Measurements from ENCODE around the gene ARHGAP25.

ARHGAP25 gene

GRCh38 chr2:68832233-68832869 is 97.7 kb downstream of the ARHGAP25 start:
- no peak for DNase-seq (ENCODE audit: low read depth)

GRCh38 chr2:68833162-68833561 is 98.6 kb downstream of the ARHGAP25 start:
- no peak for DNase-seq (ENCODE audit: low read depth)

GRCh38 chr2:68834737-68835376 is 100.2 kb downstream of the ARHGAP25 start:
- DNase-seq (ENCODE audit: low read depth) = no peak

- DNase-seq (ENCODE audit: low read depth) = no peak
Observed at GRCh38 chr2:68835621-68836020, 101.0 kb downstream of the ARHGAP25 start.

DNA sequence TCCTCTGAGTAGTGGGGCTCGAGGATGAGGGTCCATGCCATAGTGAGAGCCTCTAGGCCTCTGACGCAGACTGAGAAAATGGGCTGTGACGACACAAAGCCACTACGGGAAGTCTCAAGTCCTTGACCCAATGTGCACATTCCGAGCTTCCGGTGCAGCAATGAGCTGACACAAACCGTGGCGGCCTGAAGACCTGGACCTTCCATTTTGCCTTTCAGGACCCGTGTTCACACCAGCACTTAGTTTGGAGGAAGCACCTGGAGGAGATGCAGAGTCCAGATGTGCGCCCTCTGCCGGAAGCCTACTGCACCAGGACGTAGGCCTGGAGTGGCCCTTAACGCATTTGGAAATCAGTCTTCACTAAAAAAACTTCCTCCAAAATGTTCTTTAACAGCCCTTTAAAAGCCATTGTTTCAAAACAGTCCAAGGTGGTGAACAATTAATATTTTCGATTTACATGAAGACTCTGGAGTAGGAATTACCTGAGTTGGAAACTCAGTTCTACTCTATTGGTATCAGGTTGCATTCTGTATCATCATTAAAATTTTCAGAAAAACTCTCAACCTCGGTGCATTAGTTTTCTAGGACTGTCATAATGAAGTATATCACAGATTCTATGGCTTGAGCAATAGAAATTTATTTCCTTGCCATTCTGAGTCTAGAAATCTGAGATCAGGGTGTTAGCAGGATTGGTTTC is 102.7 kb downstream of the ARHGAP25 start:
- peak; percentile 61 for DNase-seq (ENCODE audit: low read depth)

DNA sequence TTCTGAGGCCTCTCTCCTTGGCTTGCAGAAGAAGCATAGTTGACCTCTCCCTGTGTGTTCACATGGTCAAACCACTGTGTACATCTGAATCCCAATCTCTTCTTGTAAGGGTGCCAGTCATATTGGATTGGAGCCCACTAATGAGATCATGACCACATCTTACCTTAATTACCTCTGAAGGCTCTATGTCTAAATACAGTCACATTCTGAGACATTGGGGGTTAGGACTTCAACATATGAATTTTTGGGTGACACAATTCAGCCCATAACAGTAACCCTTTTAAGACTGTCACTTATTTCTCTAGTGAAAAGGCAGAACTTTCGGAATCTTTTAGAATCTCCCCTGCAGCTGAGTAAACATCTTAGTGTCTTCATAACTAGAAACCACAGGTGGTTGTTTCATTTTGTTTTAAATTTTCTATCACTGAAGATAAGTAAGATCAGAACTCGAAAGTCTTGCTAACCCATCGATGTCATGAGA is 103.3 kb downstream of the ARHGAP25 start:
- DNase-seq (ENCODE audit: low read depth) = no peak

GRCh38 chr2:68838641-68839040 is 104.0 kb downstream of the ARHGAP25 start:
- no peak for DNase-seq (ENCODE audit: low read depth)

DNA sequence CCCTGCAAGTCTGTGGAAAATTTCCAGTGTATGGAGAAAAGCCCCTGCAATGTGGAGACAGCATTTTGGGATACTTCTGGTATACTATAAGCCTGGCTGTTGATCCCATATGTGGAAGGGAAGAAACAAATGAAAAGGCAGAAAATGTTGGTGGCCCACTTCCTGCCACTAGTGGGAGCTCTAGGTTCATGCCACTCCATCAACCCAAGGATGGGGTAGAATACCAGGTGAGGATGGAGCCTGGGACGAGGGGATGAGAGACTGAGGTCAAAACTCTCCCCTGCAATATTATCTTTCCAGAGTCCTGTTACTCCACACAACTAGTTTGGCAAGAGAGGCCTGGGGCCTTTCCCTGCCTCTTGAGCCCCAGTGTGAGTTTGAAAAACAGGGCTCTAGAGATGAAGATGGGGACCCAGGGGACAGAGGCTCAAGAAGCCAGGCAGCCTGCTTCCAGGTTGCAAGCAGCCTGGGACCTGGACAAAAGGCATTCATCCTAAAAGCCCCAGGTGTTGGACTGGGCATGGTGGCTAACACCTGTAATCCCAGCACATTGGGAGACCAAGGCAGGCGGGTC is 104.7 kb downstream of the ARHGAP25 start:
- no peak for DNase-seq (ENCODE audit: low read depth)

DNA sequence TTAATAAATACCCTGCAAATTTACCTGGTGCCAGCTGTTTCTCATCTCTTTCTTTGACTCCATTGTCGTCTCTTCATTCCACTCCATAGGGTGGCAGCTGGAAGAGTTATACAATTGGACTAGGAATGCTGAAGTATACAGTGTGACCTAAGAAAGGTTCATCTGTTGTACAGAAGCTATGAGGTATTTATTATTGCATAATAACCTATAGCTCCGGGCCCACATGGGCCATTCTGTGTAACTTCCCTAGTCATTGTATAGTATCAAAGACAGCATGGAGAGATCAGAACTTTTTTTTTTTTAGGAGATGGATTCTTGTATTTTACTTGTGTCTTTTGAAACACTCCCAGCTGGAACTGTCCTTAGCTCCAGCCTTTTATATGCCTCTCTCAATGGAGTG is 110.4 kb downstream of the ARHGAP25 start:
- DNase-seq (ENCODE audit: low read depth) = no peak

DNA sequence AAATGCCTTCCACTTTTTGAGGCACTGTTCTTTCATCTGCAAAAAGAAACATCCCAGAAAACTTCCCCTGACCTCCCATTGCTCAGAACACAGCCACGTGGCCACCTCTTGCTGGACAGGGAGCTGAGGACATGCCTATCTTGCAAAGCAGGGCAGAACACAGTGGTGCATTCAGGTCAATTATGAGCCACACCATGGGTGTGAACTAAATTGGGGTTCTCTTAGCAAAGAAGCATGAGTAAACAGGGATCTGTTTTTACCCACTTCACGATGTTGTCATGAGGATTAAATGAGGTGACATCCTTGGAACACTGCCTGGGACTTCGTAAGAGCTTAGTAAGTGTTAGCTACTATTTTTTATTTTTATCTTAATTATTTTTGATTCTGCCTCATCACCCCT is 111.5 kb downstream of the ARHGAP25 start:
- no peak for DNase-seq (ENCODE audit: low read depth)

DNA sequence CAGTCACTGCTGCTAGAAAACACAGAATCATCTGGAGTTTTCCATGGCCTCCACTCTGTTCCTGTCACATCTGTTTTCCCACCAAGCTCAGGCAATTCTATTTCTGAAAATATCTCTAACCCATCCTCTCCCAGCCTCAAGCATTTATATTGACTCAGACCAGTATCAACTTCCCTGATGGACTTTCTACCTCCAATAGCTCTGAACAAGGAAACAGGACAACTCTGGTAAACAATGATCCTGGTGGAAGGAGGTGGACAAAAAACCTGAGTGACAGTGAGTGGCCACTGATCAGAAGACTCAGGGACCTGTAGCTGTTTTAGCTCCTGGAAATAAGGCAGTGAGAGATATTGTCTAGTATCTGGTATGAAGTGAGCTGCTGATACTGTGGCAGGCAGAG is 113.1 kb downstream of the ARHGAP25 start:
- no peak for DNase-seq (ENCODE audit: low read depth)

GRCh38 chr2:68849579-68850030 is 115.0 kb downstream of the ARHGAP25 start:
- DNase-seq (ENCODE audit: low read depth) = no peak

DNA sequence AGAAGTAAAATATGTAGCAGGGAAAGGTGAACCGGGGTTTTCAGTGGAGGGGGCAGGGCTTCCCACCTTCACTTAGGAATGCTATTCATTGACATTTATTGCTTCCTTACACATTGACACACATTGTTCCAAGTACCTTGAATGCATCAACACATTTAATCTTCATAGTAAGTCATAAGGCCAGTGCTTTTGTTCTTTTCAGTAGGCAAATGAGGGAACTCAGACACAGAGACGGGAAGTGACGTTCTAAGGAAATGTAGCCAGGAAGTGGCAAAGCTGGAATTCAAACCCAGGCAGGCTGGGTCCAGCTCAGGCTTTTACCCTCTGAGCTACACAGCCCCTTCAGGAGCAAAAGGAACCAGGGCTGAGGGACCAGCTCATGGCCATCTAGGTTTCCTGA is 115.9 kb downstream of the ARHGAP25 start:
- no peak for DNase-seq (ENCODE audit: low read depth)

DNA sequence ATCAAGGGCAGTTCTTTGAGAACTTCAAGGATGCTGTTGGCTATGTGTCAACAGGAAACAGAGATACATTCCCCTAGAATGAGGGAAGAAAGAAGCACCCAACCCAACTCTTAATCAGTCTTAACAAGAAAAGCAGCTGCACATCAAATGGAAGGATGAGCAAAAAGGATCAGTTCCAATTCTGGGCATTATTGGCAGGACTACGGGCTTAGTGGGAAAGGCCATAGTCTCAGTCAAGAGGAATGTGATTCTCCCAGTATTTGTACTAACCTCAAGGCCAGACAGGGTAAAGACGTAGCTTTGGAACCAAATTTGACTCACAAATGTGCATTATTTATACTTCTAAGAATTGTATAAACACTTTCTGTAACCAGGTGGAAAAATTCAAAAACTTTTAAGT is 118.4 kb downstream of the ARHGAP25 start:
- DNase-seq (ENCODE audit: low read depth) = no peak

DNA sequence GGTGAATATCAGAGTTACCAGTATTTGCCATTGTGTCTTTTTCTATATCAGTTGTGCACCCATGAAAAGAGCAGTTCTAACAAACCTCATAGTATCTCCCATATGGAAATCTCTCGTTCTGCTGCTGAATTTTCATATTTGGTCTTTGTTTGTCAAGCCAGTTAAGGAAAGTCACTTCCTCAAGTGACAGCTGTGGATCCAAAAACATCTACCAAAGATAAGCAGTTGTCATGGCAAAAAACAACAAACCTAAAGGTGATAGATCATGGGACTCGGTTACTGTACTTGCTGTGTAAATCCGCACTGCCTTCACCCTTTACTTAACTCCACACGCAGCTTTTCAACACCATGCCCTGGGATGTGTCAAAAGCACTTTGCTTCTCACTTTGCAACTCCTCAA is 119.3 kb downstream of the ARHGAP25 start:
- DNase-seq (ENCODE audit: low read depth) = no peak

GRCh38 chr2:68854476-68854875 is 119.9 kb downstream of the ARHGAP25 start:
- DNase-seq (ENCODE audit: low read depth) = no peak

DNA sequence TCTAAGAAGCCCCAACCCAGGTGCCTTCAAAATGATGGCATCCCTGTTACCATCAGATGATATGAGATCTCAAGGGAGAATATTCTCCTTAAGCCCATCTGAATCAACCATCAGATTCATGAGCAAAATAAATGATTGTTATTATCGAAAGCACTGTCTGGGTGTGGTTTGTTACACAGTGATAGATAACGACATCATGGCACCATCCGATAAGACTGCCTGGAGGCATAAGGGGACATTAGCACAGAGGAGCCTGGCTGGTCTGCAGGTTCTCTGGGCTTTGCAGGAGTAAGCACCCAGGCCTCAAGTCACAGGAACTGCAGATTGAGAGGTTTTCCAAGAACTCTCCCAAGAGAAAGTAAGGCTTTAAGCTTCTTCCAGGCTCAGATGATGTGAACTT is 120.9 kb downstream of the ARHGAP25 start:
- no peak for DNase-seq (ENCODE audit: low read depth)

DNA sequence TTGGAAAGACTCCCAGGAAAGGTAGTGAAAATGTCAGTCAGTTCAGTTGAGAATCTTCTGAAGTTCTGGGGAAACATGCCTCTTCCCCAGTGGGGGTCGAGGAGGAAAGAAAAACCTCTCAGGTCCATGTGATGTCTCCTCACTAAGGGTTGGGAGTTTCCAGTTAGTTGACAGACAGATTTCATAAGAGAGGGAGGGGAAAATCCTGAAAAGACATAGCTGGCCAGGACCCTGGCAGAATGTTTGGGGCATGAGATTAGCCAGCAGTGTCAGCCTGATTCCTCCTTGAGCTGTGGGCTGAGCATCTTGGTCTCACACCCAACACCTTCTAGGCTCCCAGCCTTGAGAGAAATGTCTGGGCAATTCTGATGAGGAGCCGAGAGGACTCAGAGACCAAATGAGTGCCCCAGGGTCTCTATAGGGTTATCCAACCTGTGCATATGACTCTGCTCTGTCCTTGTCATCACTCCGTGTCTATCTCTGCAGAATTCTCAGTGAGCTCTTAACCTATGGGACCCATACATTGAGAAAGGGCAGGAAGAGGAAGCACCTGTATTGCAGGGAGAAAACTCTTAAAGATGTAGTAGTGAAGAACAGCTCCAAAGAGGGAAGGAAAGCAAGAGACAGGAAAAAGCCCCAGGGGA is 122.7 kb downstream of the ARHGAP25 start:
- DNase-seq (ENCODE audit: low read depth) = no peak

GRCh38 chr2:68857855-68858456 is 123.3 kb downstream of the ARHGAP25 start:
- DNase-seq (ENCODE audit: low read depth) = no peak

DNA sequence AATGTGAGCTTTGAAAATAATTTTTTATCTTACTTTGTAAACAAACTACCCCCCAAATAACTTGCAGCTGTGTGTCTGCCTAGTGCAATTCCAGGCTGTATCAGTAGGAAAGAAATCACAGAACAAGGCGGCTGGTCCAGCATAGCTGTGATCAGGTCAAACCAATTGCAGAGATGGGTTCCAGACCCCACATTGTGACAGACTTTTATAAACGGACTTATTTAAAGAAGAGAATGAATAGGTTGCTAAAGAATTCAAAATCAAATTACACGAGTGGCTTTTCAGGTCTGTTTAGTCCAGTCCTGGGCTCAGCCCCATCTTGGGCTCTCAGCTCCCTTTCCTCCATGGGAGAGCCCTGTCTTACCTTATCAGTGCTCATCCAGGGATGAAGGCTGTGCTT is 125.5 kb downstream of the ARHGAP25 start:
- no peak for DNase-seq (ENCODE audit: low read depth)

DNA sequence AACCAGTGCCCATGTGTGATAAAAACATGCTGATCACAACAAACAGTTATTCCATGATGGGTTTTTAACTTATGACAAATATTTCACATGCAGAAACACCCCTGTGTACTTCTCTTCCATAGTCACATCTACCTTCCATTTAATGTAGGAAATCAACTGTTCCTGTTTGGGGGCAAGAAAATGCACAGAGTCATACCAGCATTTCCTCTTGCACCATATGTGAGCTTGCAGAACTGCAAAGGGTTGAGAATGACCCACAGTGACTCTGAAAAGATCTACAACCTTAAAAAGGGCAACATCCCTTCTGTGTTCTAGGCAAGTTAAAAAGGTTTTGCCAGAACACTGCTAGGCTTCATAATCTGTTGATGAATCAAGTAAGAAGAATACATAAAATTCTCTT is 126.7 kb downstream of the ARHGAP25 start:
- no peak for DNase-seq (ENCODE audit: low read depth)

GRCh38 chr2:68862889-68863288 is 128.3 kb downstream of the ARHGAP25 start:
- no peak for DNase-seq (ENCODE audit: low read depth)

Data from T follicular helper cell (primary cell).